HG02870 (cell line): ENCODE data around the gene INTS7.

ENCODE experiments used
- ATAC-seq: cut with Tn5 transposase; IDR thresholded peaks from one replicate; pipeline ENCODE4 v1.9.1; 2021; ENCODE audit warnings: mild to moderate bottlenecking, moderate library complexity; ENCODE audit not compliant: unreplicated experiment

INTS7 gene, protein sequence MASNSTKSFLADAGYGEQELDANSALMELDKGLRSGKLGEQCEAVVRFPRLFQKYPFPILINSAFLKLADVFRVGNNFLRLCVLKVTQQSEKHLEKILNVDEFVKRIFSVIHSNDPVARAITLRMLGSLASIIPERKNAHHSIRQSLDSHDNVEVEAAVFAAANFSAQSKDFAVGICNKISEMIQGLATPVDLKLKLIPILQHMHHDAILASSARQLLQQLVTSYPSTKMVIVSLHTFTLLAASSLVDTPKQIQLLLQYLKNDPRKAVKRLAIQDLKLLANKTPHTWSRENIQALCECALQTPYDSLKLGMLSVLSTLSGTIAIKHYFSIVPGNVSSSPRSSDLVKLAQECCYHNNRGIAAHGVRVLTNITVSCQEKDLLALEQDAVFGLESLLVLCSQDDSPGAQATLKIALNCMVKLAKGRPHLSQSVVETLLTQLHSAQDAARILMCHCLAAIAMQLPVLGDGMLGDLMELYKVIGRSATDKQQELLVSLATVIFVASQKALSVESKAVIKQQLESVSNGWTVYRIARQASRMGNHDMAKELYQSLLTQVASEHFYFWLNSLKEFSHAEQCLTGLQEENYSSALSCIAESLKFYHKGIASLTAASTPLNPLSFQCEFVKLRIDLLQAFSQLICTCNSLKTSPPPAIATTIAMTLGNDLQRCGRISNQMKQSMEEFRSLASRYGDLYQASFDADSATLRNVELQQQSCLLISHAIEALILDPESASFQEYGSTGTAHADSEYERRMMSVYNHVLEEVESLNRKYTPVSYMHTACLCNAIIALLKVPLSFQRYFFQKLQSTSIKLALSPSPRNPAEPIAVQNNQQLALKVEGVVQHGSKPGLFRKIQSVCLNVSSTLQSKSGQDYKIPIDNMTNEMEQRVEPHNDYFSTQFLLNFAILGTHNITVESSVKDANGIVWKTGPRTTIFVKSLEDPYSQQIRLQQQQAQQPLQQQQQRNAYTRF

DNA sequence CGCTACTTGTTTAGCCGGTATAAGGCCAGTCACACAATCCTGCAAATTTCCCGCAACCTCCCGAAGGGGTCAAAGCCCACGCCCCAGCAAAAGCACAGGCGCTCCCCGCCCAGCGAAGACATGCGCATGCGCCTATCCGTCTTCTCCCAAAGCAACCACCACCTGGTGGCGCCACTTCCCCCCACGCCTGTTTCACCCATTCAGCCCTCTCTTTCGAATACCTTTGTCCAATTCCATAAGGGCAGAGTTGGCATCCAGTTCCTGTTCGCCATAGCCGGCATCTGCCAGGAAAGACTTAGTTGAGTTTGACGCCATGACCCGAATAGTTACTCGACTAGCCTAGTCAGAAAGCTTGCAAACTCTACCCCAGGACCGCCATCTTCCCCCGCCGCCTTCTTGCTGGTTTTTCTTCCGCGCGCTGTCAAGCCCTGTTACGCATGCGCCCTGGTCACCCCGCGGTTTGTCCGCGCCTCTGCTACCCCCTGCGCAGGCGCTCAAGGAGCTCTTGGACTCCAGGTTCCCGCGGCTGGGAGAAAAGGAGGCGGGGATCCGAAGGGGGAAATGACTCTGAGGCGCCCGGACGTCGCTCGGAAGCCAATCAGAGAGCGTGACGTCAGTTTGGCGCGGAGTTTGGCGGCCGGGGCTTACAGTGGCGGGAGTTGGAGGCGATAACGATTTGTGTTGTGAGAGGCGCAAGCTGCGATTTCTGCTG, at the start of gene INTS7, which contains the start of gene DTL:
TSS of gene INTS7 (minus strand) at position 435 of the 712 bp plus-strand sequence. CDS start at position 315, 120 bp downstream.
TSS of gene DTL (plus strand) at position 626 of the 712 bp plus-strand sequence. CDS start 143 bp downstream, outside the sequence.
- peak; percentile 62 for ATAC-seq

DNA sequence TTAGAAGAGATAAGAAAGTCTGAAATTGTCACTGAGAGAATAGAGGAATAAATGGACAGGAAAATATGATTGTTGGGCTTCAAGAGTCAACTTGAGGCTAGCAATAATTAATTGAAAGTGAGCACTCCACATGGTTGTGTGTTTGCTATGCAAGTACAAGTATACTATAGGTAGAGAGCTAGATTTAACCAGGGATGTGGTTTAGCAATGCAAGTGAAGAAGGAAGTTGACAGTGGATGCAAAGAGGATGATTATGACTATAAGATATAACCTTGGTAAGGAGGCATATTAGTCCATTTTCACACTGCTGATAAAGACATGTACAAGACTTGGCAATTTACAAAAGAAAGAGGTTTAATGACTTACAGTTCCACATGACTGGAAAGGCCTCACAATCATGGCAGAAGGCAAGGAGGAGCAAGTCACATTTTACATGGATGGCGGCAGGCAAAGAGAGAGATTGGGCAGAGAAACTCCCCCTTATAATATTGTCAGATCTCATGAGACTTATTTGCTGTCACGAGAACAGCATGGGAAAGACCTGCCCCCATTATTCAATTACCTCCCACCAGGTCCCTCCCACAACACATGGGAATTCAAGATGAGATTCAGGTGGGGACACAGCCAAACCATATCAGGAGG, 47.5 kb upstream of the INTS7 start:
- ATAC-seq: no peak

DNA sequence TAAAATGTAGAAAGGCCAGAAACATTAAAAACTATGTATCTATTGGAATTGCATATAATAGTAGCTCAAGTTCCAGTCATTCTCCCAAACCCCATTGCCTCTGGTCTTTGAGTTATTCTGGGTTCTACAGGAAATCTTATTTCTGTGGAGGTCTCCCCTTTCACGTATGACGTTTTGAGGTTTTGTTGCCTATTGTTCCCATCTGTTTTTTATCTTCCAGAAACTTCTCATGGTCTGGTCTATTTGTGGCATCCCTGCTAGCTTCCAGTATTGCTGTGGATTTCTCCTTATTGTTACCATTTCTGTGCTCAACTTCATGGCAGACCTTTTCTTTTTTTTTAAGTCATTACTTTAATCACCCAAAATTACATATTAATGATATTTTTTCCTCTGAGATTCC, 43.5 kb upstream of the INTS7 start:
- no peak for ATAC-seq

DNA sequence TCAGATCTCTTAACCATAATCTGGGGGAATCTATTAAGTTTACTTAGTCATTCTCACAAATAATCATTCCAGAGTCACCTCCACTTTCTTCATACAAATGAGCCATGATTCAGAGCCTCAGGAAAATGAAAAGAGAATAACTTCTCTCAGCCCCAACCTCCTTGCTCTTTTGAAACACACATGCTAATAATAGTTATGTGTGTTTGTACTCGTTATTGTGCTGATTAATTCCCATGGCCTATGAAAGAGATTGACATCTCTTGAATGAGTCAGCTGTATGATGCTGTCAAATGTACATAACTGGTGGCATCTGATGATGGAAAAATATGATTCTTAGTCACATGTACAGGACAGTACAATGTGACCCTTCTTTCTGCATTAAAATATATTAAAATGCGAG, 41.7 kb upstream of the INTS7 start:
- no peak for ATAC-seq

DNA sequence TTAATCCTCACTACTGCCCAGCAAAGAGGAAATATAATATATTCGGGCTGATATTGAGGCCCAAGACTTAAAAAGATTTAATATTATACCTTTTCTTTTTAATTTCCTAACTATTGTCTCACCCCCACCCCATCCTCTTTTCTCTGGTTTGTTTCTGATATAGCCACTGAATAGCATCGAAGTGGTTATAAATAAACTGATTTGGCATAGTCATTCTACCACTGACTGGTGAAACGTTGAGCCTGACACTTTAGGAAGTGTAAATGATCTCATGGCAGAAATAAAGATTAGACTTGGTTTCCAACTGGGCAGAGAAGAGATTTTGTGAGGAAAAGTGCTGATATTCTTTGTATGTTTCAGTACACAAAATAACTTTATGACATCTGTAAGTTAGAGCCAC, 39.5 kb upstream of the INTS7 start:
- no peak for ATAC-seq

DNA sequence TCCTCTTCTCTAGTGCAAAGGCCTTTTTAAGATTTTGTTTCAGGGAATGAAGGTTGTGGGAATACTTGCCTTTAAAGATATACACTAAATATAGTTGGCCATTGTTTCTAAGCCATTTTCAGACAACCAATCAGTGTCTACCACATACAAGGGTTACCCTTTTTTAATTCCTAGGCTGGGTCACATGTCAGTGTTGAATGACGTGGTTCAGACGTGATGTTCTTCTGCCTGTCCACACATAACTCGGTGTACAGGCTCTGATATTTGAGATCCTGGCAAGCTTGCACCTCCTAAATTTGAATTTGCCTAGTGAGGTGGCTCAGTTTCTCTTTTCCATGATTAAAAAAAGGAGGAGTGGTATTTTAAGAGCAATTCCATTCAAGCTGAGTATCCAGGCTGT, 39.0 kb upstream of the INTS7 start:
- ATAC-seq: no peak

DNA sequence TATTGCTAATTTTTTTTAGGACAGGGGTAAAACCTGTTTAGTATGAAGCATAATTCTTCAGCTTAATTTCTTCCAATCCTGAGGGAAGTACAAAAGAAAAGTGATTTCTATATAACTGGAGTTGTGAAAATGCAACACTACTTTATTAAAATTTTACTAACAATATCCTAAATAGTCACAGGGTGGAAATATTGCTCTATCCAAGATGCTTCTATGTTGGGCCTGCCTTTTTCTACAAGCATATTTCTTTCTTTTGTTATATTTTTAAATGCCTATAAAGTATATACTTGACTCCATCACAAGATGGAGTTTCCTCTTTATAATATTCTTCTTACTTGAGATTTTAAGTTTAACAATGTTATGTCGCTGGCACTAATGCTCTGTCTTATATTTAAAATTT, 38.1 kb upstream of the INTS7 start:
- ATAC-seq: no peak

DNA sequence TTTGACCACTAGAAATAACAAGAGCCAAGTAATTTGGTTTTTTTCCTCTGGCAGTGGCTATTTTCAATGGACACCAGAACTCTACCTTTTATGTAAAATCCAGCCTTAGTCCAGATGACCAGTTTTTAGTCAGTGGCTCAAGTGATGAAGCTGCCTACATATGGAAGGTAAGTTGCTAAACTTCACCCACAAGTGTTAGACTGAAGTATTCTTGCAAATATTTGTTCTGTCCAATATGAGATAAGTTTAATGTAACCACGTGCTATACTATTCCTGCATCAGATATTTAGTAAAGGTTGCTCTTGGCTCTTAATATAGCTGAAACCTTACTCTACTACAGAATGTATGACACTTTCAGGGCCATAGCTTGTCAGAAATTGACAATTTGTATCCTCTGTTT, 36.7 kb upstream of the INTS7 start:
- no peak for ATAC-seq

DNA sequence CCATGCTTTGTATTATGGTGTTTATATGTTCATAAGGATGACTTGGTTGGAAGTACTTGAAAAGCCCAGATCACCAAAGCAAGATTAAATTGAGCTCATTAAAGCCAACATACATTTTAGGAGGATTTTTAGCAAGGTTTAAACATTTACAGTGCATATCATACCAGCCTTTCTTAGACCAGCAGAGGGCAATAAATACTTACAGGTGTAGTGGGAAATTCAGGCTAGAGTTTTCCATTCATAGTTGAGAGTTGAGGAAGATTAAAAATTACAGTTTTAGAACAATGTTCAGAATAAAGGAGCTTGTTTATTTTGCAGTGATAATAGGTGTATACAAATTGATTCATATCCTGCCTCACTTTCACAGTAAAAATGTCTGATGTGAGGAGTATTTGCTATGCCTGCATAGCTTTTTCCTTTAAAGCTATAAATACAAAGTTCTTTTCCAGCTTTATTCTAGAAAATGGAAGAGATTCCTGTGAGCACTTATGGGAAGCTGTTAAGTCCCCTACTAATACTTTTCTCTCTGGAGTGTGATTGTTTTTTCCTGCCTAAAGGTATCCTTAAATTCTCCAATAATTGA, 35.5 kb upstream of the INTS7 start:
- no peak for ATAC-seq

DNA sequence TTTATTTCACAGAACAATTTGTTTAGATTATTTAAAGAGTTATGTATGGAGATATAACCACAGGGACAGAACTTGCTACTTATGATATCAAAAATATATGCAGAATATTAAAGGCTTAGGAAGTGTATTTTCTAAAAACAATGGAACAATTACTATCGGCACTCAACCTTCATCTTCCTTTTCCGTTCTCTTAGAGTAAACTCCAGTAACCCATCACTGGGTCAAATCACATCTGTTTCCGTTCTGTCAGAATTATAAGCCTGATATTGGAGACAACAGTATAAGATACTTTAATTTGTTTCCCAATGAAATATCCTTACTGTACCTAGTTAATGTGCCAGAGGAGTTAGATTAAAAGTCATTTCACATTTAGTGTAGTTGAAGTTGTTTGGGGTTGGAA, 32.4 kb upstream of the INTS7 start:
- no peak for ATAC-seq

DNA sequence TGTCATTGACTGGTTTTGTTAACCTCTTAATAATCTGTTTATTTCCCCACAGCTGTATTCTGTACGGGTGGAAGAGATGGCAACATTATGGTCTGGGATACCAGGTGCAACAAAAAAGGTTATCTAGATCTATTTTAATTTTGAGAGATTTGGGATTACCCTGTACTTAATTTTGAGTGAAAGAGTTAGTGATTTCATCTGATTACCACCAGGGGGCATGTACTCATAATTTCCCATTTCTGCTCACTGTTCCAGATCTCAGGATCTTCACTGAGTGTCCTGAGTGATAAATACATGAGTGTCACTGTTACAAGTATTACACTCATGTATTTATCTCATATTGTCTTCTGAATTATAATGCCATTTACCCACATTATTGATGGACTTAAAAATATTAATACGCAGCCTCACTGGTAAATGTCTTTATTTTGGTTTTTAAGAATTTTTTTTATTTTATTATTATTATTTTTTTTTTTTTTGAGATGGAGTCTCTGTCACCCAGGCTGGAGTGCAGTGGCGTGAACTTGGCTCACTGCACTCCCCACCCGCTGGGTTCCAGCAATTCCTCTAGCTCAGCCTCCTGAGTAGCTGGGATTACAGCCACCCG, 27.6 kb upstream of the INTS7 start:
- no peak for ATAC-seq

DNA sequence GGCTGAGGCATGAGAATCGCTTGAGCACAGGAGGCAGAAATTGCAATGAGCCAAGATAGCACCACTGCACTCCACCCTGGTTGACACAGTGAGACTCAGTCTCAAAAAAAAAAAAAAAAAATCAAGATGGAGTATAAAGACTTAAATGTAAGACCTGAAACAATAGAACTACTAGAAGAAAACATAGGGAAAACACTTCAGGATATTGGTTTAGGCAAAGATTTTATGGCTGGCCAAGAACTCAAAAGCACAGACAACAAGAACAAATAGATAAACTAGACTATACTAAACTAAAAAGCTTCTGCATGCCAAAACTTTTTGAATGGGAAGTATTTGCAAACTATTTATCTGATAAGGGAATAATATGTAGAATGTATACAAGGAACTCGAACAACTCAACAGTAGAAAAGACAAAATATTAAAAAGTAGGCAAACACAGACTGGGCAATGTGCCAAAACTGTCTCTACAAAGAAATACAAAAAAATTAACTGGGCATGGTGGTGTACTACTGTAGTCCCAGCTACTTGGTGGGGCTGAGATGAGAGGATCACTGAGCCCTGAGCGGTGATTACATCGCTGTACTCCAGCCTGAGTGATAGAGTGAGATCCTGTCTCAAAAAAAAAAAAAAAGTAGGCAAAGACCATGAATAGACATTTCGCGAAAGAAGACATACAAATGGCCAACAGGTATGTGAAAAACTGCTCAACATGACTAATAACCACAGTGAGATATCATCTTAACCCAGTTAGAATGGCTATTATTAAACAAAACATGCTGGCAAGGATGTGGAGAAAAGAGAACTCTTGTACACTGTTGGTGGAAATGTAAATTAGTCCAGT, 25.5 kb upstream of the INTS7 start:
- ATAC-seq: no peak

DNA sequence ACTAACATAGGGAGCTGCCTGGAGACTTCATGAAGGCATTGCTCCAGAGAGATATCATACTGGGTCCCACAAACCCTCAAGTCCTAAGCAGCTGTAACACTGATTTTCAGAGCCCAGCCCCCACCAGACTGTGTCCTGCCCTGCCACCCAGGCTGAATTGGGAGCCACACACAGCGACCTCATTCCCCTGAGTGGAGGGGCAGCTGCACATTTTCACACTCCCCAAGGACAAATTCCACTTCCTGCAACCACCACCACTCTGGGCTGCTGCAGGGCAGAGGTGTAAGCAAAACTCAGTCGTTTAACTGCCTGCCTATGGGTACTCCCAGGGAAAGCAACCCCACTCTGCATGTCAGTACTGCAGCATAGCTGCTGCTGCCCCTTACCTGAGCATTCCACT, 20.0 kb upstream of the INTS7 start:
- ATAC-seq: no peak

DNA sequence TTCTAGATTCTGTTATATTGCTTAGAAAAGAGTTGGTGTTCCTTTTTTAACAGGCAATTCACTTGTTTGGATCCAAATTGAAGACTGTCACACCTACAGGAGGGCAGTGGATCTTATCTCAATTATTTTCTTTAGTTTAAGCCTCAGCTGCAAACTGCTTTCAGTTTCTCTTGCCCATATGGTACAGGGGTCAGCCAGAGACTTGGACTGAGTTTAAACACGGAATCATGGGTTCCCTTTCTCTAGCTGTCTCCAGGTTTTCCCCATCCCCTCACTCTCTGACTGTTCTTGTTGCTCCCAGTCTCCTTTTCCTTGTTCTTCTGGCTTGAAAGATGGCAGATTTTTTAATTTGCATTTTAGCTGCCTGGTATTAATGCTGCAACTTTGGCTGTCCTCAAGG, 18.6 kb upstream of the INTS7 start:
- no peak for ATAC-seq

DNA sequence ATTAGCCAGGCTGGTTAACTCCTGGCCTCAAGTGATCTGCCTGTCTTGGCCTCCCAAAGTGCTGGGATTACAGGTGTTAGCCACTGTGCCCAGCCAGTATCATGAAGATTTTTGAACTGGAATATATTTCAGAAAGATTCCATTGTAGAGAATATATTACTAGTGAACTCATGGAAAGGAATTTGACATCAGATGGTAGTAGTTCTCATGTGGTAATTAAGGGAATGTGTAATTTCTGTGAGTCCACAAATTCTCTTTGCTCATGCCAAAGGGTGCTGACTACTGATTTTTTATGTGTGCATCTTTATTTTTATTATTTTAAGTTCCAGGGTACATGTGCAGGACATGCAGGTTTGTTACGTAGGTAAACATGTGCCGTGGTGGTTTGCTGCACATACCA, 10.6 kb upstream of the INTS7 start:
- no peak for ATAC-seq

DNA sequence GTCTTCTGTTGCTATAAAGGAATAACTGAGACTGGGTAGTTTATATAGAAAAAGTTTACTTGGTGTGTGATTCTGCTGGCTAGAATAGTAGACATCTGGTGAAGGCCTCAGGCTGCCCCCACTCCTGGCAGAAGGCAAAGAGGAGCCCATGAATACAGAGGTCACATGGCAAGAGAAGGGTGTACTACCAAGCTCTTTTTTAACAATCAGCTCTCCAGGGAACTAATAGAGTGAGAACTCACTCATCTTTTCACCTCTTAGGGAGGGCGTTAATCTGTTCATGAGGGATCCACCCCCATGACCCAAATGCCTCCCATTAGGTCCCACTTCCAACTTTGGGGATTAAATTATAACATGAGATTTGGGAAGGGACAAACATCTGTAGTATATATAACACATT, 9.5 kb upstream of the INTS7 start:
- ATAC-seq: no peak

DNA sequence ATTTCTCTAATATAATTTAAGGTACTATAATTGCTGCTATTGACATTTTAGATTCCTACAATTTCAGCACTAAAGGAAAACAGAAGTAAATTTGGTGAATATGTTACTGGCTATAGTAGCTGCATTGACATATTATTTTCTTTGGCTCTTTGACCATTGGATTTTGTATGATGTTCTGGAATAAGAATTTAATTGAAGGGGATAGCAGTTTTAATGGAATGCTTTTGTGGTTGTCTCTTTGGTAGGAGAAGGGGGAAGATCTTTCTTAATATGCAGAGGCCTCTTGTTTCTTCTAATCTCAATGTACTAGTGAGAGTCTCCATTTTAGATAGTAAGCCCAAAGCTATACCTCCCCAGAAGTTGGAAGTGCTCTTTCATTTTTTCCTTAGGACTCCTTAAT, 7.1 kb upstream of the INTS7 start:
- ATAC-seq: no peak

DNA sequence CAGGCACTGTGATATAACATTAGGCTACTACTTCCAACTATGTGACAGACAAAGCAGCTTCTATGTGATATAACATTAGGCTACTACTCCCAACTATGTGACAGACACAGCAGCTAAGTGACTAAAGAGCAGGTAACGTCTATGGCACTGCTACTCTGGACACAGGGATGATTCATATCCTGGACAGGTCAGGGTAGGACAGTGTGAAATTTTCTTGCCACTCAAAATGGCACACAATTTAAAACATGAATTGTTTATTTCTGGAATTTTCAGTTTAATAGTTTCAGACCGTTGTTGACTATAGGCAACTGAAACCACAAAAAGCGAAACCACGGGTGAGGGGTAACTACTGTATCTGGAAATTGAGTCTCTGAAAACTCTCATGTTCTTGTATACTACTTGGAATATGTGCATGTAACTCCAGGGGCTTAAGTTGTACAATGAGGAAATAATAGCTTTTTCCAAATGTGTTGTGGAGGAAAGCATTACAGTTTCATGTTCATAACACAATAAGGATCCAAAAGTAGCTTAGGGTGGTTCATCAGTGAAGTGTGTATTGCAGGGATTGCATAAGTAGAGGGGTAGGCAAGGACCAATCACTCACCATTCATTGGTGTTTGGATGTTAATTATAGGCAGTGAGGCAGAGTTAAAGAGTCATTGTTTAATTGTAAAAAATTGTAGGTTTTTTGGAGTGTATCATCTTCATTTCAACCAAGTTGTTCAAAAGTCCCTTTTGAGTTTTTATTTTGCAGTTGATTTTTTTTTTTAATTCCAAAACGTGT, 5.5 kb upstream of the INTS7 start:
- no peak for ATAC-seq
